ENCODE data around the gene PKNOX2. TPM values are rescaled to one million over a fixed set of nuclear protein-coding genes. Genes with fewer than 3 reads are reported as not detected.

PKNOX2 gene
- total and polyA plus RNA-seq, 4 donors = 0.14 to 0.29 (median 0.24) TPM

- no peaks in the 10 kb centered on the region for H3K36me3 ChIP-seq (ENCODE audit: control insufficient read depth in 4 of 4, insufficient read depth in 3 of 4, low read depth in 1 of 4, low read length in 3 of 4)
- no peak overlapping the region for H3K27ac ChIP-seq (ENCODE audit: low read depth in 1 of 2, low read length in 2 of 2)
- no peak for TF ChIP-seq YY1 (IDR thresholded peaks at IDR 0.05)
- TF ChIP-seq EGR1 (IDR thresholded peaks at IDR 0.05; ENCODE audit: low read depth in 2 of 2) = no peak
- no peak for TF ChIP-seq FOXA1 (IDR thresholded peaks at IDR 0.05)
- no peak for TF ChIP-seq CTCF (IDR thresholded peaks at IDR 0.05; ENCODE audit: low read depth, low read length, missing input control)
- TF ChIP-seq JUND (IDR thresholded peaks at IDR 0.05) = no peak
- no peak for TF ChIP-seq REST (IDR thresholded peaks at IDR 0.05)
- no peak for TF ChIP-seq NR2F2 (IDR thresholded peaks at IDR 0.05)
- no peak overlapping the region for H3K9ac ChIP-seq (ENCODE audit: low read depth in 1 of 2, low read length in 2 of 2)
- no peak for DNase-seq (ENCODE audit: low spot score)
- WGBS = 62% methylated on average over 11 of the region's 11 CpGs
- no peaks in the 10 kb centered on the region for H3K9me3 ChIP-seq (ENCODE audit: control insufficient read depth in 4 of 4, low read length in 3 of 4)
- no peak overlapping the region for H3K4me3 ChIP-seq (ENCODE audit: low read depth in 1 of 3, low read length in 3 of 3)
- H3K4me1 ChIP-seq (ENCODE audit: control insufficient read depth in 4 of 4, insufficient read depth in 4 of 4, low read length in 3 of 4) = no peaks in the 10 kb centered on the region
- H3K27me3 ChIP-seq (ENCODE audit: control insufficient read depth in 4 of 4, insufficient read depth in 4 of 4, low read length in 3 of 4) = peaks cover 0 to 5% (median under 1%) of the 10 kb centered on the region in 4 donors
Observed at GRCh38 chr11:125428486-125429173, 264.1 kb downstream of the PKNOX2 start.

GRCh38 chr11:125429174-125429707 is 264.7 kb downstream of the PKNOX2 start:
- Histone ChIP-seq H3K27me3 (ENCODE audit: control insufficient read depth in 4 of 4, insufficient read depth in 4 of 4, low read length in 3 of 4) (peaks cover 0 to 5% (median under 1%) of the 10 kb centered on the region in 4 donors), H3K4me3 (ENCODE audit: low read depth in 1 of 3, low read length in 3 of 3) (no peak overlapping the region), H3K4me1 (ENCODE audit: control insufficient read depth in 4 of 4, insufficient read depth in 4 of 4, low read length in 3 of 4) (no peaks in the 10 kb centered on the region), H3K9me3 (ENCODE audit: control insufficient read depth in 4 of 4, low read length in 3 of 4) (no peaks in the 10 kb centered on the region), H3K27ac (ENCODE audit: low read depth in 1 of 2, low read length in 2 of 2) (no peak overlapping the region), H3K36me3 (ENCODE audit: control insufficient read depth in 4 of 4, insufficient read depth in 3 of 4, low read depth in 1 of 4, low read length in 3 of 4) (no peaks in the 10 kb centered on the region), H3K9ac (ENCODE audit: low read depth in 1 of 2, low read length in 2 of 2) (no peak overlapping the region)
- peak; percentile 49 for DNase-seq (ENCODE audit: low spot score)
- WGBS = 35% methylated on average over 6 of the region's 6 CpGs
- TF ChIP-seq CTCF (IDR thresholded peaks at IDR 0.05; ENCODE audit: low read depth, low read length, missing input control) = peak; percentile 45
- no peak for TF ChIP-seq REST (IDR thresholded peaks at IDR 0.05)
- TF ChIP-seq YY1 (IDR thresholded peaks at IDR 0.05) = no peak
- peak; percentile 58 to 72 for TF ChIP-seq RAD21 (IDR thresholded peaks at IDR 0.05)
